GM19372 (cell line): ENCODE measurements around the gene SEC24C.
"Not testable (repeated sequence)": the region's sequence is repeated elsewhere in the genome, so short reads cannot be mapped to it uniquely, and the experiment has no call there.

ENCODE experiments used
- ATAC-seq: cut with Tn5 transposase; IDR thresholded peaks from one replicate; pipeline ENCODE4 v1.9.1; 2021; ENCODE audit warnings: mild to moderate bottlenecking, low read depth, moderate library complexity; ENCODE audit not compliant: unreplicated experiment

Gene SEC24C

DNA sequence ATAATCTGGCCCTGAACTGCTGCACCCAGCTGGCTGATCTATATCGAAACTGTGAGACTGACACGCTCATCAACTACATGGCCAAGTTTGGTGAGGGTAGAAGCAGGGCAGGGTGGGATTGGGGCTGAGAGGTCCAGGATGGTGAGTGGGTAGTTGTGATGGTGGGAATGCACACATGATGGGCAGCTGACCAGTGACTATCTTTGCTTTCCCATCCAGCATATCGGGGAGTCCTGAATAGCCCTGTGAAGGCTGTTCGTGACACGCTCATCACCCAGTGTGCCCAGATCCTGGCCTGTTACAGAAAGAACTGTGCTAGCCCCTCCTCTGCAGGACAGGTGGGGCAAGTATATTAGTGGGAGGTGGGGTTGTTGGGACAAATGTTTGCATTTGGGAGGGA, 25.2 kb downstream of the SEC24C start:
- ATAC-seq = no peak

- peak; percentile 13 for ATAC-seq
Measured at GRCh38 chr10:73771722-73772280, 27.6 kb downstream of the SEC24C start.

GRCh38 chr10:73772281-73773151, 28.3 kb downstream of the SEC24C start:
- ATAC-seq = peak; percentile 58

GRCh38 chr10:73773152-73773879, 29.1 kb downstream of the SEC24C start:
- no peak for ATAC-seq

DNA sequence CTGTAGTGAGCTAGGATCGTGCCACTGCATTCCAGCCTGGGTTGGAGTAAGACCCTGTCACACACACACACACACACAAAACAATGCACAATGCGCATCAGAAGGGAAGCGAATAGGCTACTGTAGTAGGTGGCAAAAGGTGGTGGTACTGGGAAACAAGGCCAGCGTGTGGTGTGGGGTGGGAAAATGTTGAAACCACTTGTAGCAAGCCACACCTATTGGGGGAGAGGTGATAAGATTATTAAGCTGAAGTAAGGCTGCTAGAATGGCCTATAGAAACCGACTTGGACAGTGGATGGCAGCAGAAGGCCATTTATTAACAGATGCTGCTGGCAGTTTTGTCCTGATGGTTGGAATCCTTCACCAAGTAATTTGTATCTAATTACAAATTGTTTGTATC, 30.5 kb downstream of the SEC24C start:
- no peak for ATAC-seq

- ATAC-seq = no peak
Measured at GRCh38 chr10:73779018-73779417, 34.8 kb downstream of the SEC24C start.

DNA sequence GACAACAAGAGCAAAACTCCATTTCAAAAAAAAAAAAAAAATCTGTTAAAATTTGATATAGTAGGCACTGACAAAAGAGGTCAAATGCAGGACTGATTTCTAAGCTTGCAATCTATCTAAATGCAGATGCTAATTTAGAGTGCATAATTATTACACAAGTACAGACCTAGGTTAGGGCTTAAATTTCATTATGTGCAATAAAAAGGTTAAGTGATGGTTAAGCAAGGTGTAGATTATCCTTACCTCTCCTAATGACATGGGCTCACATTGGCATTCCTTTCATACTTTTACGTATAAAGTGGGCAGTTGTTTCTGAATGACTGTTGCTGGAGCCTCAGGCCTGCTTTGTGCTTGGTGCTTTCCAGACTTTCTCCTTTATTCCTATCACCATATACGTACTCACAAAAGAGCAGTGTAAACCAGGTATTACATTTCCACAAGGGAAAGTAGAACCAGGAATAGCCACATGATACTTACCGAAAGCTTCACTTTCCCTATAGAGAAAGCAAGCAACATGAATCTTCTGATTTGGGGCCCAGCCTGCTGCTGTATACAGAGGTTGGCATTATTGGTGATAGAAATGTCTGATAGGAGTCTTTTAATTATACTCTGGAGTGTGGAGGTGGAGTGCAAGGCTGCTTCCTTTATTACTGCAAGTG, 35.5 kb downstream of the SEC24C start:
- no peak for ATAC-seq

GRCh38 chr10:73780301-73780700, 36.1 kb downstream of the SEC24C start:
- ATAC-seq = no peak

GRCh38 chr10:73780966-73781365, 36.8 kb downstream of the SEC24C start:
- no peak for ATAC-seq

GRCh38 chr10:73781548-73781878, 37.3 kb downstream of the SEC24C start:
- no peak for ATAC-seq

DNA sequence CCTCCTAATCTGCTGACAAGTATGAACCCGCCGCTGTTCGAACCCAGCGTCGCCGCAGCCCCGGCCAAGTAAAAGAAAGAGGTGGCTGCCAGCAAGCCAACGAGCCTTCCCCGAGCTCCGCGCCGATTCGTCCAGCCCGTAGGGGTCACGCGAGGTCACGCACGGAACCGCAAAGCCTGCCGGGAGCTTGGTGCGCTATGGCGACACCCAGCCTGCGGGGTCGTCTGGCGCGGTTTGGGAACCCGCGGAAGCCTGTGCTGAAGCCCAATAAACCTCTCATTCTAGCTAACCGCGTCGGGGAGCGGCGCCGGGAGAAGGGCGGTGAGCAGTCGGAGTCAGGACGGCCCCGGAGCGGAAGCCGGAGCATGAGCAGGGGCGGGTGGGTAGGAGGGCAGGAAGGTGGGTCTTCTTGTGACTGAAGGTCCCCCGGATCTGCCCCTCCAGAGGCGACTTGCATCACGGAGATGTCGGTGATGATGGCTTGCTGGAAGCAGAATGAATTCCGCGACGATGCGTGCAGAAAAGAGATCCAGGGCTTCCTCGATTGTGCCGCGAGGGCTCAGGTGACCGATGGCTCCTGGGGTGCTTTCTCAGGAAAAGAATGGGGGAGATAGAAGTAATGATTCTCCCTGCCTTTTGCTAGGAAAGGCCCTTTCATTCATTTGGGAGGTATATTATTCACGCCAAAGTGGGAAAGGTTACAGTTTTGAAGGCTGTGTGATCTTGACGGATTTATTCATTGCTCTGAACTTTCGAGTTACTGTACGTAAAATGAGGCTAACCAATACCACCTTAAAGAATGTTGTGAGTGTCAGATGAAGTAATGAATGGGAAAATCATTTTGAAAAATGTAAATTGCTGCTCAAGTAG, 37.9 kb downstream of the SEC24C start, which contains the start of gene CHCHD1:
Gene CHCHD1, plus strand, starts transcription at position 170 of the 870 bp plus-strand sequence. Its CDS starts 28 bp downstream, at position 198.
- peak; percentile 45 for ATAC-seq

- ATAC-seq = no peak
Measured at GRCh38 chr10:73782749-73783085, 38.5 kb downstream of the SEC24C start.

GRCh38 chr10:73785211-73785720, 41.1 kb downstream of the SEC24C start, which contains the start of gene ZSWIM8:
Gene ZSWIM8 (plus strand): TSS chr10:73785606. CDS start chr10:73785879, 273 bp downstream.
- peak; percentile 67 for ATAC-seq

- ATAC-seq = peak; percentile 19
Measured at GRCh38 chr10:73785721-73786511, 41.7 kb downstream of the SEC24C start.

DNA sequence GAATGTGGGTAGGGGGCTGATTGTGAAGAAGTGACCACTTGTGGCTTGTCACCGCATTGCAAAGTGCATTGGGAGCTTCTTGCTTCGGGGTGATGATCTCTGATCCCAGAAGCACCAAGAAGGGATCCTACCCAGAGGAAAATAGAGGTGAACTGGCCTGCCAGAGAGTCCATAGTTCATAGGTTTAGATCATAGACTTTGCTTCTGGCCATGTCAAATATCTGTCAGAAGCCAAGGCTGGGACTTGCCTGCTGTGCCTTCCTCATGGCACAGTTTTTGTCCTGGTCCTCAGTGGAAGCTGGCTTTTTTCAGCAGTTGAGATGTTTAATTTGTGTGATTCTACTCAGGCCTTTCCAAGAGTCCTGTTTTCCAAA, 42.3 kb downstream of the SEC24C start:
- no peak for ATAC-seq

- not testable (repeated sequence) for ATAC-seq
Measured at GRCh38 chr10:73787031-73787800, 43.0 kb downstream of the SEC24C start.

GRCh38 chr10:73788864-73789658, 44.9 kb downstream of the SEC24C start:
- ATAC-seq = no peak
